Measurements from ENCODE around the gene PGM2.
"Not testable (repeated sequence)": the region's sequence is repeated elsewhere in the genome, so short reads cannot be mapped to it uniquely, and the experiment has no call there.

Gene PGM2

DNA sequence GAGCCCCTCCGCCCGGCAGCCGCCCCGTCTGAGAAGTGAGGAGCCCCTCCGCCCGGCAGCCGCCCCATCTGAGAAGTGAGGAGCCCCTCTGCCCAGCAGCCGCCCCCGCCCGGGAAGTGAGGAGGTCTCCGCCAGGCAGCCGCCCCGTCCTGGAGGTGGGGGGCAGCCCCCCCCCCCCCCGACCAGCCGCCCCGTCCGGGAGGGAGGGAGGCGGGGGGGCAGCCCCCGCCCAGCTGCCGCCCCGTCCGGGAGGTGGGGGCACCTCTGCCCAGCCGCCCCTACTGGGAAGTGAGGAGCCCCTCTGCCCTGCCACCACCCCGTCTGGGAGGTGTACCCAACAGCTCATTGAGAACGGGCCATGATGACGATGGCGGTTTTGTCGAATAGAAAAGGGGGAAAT is 6.0 kb upstream of the PGM2 start:
- not testable (repeated sequence) for DNase-seq

DNA sequence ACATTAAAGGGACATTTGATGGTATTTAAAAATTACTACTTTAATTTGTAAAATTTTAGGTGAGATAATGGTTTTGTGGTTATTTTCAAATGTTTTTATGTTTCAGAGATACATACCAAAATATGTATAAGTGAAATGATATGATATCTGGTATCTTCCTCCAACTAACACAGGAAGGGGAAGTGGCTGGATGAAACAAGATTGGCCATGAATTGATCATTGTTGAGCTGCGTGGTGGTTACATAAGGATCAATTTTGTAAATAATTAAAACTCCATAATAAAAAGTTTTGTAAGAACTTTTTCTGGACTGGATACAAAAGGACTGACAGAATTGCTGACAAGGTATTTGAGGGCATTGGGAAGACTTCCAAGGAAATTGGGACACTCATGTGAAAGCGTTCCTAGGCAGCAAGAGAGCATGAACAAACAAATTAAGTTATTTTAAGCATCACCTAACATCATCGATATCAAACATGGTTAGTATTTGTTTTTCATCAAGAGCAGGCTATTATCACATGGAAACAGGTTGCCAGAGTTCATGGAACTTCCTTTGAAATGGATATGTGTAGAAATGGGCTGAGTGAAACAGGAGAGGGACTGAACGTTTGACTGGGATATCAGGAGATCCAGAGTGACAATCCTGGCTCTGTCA is 4.4 kb upstream of the PGM2 start:
- no peak for DNase-seq

DNA sequence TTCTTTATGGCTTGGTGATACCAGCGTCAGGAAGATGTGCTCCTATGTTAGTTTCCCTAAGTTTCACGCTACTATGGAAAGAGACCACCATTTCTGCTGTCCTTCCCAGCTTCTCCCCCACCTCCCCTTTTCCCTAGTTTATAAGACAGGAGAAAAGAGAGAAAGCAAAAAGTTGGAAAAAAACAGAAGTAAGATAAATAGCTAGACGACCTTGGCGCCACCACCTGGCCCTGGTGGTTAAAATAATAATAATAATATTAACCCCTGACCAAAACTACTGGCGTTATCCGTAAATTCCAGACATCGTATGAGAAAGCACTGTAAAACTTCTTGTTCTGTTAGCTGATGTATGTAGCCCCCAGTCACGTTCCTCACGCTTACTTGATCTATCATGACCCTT is 985 bp upstream of the PGM2 start:
- DNase-seq = not testable (repeated sequence)

DNA sequence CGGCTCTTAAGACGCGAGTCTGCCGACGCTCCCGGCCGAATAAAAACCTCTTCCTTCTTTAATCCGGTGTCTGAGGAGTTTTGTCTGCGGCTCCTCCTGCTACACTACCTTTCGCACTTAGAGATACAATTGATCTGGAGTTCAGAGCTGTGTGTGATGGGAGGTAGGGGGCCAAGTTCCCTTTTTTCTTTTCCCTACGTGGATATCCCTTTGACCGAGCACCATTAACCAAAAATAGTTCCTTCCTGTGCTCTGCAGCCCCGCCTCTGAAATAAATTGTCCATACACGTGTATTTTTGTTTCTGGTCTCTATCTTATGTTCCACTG is 555 bp upstream of the PGM2 start:
- no peak for DNase-seq

DNA sequence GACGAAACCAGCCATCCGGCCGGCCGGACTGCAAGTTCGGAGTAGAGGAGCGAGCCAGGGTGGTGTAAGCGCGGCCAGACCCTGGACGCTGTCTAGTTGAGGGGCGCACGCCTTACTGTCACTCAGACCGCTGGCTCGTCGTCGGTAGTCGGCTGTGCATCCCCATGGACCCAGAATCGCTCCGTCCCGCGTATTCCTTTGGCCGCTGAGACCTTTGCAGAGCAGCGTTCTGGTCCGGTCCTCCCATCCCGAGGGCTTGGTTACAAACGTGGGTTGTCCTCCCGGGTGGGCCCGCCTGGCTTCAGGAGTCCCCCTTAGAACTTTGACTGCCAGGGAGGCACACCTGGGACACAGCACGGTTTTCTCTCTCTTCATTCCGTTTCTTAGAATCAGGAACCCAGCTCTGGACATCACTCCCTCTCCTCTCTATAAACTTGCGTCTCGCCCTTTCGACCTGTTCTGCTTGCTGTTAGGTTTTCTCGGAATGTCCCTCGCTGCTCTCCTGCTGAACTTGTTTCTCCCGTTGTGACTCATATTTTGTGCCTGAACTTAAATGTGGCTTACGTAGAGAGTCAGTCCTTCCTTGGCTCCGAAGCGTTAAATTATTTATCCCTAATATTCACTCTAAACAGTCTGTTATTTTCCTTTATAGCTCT is 672 bp downstream of the PGM2 start:
- no peak for DNase-seq

DNA sequence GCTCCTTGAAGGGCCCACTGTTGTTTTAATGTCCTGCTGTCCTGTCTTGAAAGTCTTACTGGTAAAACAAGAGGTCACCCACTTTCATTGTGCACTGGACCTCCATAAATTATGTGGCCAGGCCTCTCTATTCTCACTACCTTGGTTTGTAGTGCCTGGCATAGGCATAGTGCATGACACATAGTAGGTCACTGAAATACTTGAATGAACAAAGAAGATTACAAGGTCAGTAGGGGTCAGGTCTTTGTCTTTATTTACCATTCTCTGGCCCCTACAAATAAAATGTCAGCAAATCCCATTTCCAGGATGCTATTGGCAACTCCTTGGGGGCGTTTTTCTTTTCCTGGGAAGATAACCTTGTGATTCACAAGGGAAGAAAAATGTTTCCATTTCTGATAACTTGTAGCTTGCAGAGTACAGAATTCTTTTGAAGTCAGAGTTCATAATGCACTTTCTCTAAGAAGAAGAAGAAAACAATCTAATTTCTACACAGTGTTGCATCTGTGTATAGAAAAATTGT is 1.4 kb downstream of the PGM2 start:
- DNase-seq = no peak

DNA sequence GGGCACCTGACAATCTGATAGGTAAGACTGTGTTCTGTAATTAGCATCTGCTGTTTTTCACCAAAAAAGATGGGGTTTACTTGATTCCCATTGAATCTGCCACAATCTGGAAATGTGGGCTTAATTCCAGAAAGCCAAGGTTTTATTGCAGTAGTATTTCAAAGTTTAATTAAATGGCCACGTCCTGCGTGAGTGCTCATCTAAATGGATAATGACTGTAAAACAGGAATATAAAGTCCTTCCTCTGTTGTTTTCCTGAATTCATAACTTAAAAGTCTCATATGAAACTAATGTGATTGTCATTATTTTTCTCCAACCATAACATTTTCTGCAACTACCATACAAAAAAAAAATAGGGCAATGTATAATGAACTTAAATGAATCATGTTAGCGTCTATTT is 2.4 kb downstream of the PGM2 start:
- DNase-seq = no peak

DNA sequence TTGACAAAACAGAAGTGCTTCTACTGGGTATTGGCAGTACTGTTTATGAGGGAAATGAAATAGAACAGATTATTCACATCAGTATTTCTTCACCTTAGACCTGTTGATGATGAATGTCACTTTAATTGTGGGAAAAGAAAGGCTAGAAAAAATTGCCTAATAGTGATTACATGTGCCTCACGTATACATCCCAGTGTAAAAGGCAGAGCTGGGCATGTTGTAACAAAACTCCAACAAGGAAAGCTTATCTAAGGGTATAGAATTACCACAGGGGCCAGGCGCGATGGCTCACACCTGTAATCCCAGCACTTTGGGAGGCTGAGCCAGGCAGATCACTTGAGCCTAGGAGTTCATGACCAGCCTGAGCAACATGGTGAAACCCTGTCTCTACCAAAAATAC is 4.2 kb downstream of the PGM2 start:
- no peak for DNase-seq

DNA sequence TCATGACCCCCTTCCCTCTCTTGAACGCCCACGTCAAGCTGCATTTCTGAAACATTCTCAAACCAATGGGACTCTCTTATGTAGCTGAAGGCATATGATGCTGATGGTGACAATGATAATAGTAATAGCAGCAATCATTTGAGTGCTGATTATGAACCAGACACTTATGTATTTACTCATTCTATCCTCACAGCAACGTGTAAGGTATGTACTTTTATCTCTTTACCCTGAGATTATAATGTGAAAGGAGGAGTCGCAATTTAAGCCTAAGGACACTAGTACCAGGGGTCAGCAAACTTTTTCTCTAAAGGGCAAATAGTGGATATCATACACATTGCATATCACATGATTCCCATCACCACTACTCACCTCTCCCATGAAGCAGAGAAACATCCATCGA is 8.5 kb downstream of the PGM2 start:
- DNase-seq = no peak

DNA sequence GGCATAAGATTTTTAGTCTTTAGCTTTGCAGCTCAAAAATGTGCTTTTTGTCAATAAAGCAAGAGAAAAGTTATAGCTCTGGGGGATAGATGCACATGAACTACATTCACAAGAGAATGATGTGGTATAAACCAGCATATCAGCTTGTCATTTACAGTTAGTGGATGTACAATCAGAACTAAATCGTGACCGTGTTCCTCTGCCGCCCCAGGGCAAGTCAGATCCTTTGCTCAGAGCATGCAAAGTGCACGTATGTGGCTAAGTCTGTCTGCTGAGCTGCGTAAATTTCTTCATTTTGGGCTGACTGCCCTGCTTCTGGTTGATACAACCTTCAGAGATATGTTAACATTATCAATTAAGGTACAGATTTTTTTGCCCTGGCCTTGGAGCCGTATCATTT is 9.3 kb downstream of the PGM2 start:
- no peak for DNase-seq

DNA sequence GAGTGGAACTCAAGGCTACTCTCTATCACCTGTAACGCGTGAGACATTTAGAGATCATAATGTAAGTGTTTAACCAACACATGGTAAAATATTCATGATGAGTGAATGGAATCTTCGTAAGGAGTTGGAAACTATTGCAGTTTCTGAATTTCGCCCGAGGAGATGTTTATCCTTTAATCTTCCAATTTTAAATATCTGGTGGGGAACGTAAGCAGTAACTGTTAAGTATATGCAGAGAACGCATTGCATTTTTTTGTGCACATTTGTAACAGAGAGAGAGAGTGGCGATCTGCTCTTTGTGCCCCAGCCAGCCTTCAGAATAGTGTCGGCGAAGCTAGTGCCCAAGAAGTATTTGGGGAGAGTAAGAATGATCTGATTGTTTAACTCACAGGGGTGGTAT is 9.8 kb downstream of the PGM2 start:
- DNase-seq = no peak

DNA sequence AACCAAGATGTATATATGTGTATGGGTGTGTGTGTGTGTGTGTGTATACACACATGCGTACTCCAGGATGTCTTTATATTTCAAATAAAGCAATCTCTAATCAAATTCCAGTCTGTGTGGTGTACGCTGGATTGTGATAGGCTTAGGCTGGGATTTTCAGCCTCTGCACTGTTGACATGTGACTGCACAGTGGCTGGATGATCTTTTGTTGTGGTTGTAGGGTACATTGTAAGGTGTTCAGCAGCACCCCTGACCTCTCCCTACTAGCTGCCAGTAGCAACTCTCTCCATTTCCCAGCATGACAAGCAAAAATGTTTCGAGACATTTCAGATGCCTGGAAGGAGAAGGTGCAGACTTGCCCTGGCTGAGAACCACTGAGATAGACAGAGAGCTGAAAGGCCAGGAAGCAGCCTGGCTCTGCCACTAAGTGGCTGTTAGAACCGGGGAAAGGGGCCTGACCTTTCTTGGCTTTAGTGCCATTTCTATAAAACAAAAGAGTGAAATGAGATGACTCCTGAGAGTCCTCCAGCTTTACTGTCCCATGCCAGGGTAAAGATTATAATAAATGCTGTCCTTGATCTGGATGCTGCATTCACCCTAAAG is 10.5 kb downstream of the PGM2 start:
- no peak for DNase-seq

DNA sequence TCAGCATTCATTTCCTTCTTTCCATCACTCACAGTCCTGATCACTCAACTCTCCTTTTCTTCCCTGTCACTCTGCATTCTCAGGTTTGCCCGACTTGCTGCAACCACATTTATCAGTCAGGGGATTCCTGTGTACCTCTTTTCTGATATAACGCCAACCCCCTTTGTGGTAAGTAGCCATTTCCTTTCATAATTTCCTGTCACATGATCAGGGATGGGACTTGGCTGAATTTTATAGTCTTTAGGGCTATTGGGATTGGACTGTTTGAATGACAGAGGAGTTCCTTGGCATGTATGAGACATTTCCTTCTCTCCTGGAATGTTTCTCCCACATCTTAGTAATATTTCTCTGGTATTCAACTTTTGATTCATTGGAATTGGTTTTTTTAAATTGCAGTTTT is 11.0 kb downstream of the PGM2 start:
- no peak for DNase-seq

DNA sequence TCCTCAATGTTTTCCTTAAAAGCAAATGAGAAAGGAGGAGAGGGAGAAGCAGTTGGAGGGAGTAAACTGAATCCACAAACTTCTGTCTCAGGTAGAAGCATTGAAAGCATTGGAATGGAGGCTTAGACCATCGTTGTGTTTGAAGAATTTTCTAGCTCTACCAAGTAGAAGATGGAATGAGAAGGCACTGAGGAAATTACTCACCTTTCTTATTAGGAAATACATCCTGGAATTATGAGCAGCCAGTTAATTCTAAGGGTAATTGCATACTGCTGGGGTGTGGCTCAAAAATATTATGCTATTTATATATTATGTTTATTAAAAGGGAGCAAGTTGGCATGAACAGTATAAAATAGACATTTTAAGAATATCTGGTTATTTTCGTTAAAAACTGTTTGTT is 12.9 kb downstream of the PGM2 start:
- no peak for DNase-seq

DNA sequence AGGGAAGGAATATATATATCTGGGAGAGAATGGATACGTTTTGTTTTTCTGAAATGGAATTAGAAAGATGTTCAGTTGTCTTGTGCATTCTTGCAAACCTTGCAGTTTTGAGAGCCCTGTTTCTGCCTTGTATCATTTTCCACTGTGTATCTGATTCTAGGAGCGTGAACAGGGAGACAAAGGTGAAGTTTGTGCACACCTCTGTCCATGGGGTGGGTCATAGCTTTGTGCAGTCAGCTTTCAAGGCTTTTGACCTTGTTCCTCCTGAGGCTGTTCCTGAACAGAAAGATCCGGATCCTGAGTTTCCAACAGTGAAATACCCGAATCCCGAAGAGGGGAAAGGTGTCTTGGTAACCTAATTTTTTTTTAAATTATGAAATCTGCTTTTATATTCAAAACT is 17.7 kb downstream of the PGM2 start:
- no peak for DNase-seq

DNA sequence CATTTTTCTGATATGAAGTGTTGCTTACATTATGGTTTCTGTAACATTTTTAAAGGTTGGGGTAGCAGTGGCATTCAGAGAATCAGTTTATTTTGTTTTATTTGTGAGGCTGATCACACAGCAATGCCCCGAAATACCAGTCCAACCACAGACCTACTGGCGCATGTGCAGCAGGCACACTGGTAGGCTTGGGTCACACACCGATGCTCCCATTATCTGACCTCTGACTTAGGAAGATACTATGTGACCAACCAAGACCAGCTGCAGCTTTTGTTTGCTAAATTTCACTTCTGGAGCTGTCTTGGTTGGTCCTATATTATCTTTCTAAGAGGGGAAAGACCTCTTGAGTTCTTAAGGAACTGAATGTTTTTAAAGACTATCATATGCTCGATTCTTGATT is 18.7 kb downstream of the PGM2 start:
- no peak for DNase-seq

DNA sequence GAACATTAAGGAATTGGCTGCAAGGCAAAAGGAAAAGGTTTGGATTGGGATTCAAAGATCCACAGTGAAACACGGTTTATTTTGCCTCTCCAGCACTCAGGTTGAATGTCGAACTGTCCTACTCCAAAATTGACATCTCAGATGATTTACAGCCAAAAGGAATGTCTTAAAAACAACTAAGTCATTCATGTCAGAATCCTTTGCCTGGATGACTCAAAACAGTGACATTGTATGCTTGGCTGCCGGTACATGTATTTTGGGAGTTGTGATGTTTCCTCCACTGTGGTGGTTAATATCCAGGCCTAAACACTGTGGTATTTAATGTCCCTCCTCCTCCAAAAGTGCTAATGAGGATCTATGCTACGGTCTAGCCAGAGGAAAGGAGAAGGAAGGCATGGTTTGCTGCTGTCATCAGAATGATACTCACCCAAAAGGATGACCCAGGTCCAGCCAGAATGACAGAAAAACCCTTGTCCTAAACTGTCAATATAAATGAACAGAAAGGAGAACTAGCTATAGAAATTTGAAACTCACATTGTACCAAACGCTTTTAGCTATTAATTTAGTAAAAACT is 20.9 kb downstream of the PGM2 start:
- DNase-seq = no peak

DNA sequence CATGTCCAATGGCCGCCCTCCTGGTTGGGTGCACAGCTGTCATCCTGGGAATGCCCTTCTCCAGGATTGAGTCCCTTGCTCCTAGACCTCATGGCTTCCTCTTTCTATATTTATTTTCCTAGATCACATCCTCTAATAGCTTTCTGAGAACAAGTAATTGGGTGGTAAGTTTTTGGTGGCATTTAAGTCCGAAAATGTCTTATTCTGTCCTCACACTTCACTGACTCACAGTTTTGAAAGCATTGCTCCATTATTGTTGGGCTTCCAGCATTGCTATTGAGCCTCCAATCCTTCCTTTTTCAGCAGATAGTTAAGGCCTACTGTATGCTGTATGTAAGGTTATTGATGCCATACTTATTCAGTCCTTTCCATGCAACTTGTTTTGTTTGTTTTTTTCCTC is 25.9 kb downstream of the PGM2 start:
- DNase-seq = no peak

DNA sequence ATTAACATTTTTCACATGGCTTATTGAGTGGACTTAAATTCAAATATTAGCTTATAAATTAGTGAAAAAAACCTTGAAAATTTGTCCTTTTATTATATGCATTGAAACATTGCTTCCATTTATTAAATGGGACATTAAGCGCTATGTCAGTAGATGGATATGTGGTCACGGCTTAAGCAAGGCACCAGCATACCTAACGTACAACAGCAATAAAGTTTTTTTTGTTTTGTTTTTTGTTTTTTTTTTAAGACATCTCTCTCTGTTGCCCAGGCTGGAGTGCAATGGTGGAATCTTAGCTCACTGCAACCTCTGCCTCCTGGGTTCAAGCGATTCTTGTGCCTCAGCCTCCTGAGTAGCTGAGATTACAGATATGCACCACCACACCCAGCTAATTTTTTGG is 31.6 kb downstream of the PGM2 start:
- DNase-seq = no peak

DNA sequence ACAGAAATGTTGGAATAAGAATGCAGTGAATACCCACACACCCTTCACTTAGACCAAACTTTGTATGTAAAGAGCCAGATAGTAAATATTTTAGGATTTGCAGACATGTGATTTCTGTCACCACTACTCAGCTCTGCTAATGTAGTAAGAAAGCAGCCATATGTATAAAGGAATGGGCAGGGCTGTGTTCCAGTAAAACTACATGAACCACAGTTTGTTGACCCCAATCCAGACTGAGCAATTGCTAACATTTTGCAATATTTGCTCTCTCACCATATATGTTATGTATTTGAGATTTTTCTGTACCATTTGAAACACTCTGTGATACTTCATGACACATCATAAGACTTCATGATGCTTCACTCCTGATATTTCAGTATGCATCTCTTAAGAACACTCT is 32.4 kb downstream of the PGM2 start:
- no peak for DNase-seq

DNA sequence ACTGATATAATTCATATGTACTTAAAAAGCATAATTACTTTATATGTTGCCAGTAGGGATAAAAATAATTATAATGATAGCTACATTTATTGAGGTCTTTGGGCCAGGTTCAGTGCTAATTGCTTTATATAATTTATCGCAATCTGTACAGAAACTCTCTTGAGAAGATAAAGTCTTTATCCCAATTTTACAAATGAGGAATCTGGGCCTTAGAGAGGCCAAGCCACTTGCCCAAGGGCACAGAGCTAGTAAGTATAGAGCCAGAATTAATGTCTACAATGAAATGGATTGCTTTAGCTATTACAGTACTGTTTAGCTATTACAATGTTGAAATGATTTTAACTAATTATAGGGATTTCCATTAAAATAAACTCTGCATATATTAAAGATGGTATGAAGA is 33.8 kb downstream of the PGM2 start:
- no peak for DNase-seq

DNA sequence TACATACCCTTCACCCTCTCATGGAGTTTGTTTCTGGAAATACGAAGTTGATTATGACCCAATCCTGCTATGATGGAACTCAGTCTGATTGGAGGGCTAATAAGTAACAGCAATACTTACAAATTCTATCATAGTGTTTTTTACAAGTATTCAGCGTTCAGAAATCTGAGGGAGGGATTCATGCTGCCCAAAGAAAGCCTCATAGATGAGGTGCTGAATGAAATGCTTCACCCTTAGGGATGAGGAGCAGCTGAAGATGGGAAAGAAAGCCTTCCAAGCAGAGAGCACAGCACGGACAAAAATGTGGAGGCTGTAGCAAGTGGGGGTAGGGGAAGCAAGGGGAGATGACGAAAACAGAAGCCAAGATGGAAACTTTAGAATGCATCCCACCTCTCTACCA is 36.5 kb downstream of the PGM2 start:
- no peak for DNase-seq

DNA sequence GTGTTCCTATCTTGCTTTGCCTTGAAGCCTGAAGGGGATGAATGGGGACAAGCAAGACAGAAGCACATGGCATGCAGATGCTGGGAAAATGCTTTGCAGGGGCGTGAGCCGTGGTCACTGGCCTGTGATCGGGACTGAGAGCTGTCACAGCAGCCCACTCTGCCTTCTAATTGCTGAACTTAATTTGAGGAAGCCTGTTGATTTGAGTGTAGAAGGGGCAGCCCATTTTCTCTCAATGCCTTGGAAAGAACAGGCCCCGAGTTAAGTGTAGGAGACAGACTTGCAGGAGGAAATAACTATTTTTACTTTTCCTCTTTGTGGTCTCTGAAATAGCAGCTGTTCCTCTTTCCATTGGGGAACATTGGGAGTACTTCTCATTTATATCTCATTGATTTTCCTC is 38.3 kb downstream of the PGM2 start:
- DNase-seq = no peak

DNA sequence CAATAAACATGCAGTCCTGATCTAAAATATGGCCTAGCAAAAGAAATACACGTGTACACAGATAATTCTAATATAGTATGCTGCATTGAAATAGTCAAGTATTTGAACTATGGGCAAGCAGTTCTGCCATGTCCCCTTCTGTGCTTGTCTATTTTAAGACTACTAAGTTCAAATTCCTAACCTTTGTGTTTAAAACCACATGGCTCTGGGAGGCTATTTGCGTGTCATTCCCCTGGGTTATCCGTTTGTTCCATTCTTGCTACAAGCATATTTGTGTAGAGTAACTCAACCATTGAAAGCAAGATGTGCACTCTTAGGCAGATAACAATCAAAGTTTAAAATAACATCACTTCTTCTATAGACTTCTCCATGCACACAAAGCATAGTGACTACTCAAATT is 39.0 kb downstream of the PGM2 start:
- DNase-seq = no peak
